Suprapubic skin (tissue), 4 donors: ENCODE data around the gene ACOX3. TPM values are rescaled to one million over a fixed set of nuclear protein-coding genes. Genes with fewer than 3 reads are reported as not detected.
A peak's percentile ranks its signal among the peaks of the same experiment; 100 is the strongest.

Experiments
- DNase-seq, 2 donors: peaks; one replicate each; pipeline ENCODE4 v3.0.0-alpha.2; 2019; ENCODE audit warnings: low spot score in 2 of 2
- H3K27ac ChIP-seq: fragments of 200-600 bp; sonication (generic); one replicate; pipeline ENCODE4 v1.5.1; 2019
- H3K27me3 ChIP-seq: fragments of 200-600 bp; sonication (generic); one replicate; pipeline ENCODE4 v1.5.1; 2019
- H3K36me3 ChIP-seq: fragments of 200-600 bp; sonication (generic); one replicate; pipeline ENCODE4 v1.5.1; 2019
- H3K4me1 ChIP-seq: fragments of 200-600 bp; sonication (generic); one replicate; pipeline ENCODE4 v1.5.1; 2019
- H3K4me3 ChIP-seq: fragments of 200-600 bp; sonication (generic); one replicate; pipeline ENCODE4 v1.5.1; 2019; ENCODE audit warnings: mild to moderate bottlenecking
- H3K9me3 ChIP-seq: fragments of 200-600 bp; sonication (generic); one replicate; pipeline ENCODE4 v1.5.1; 2019
- CTCF ChIP-seq, 2 donors: fragments of 200-600 bp in 1 of 2; fragments of 450-650 bp in 1 of 2; sonication (generic) in 1 of 2; IDR thresholded peaks; one replicate each; pipeline ENCODE4 v1.5.1; 2016 to 2019; ENCODE audit warnings: antibody characterized with exemption in 2 of 2, mild to moderate bottlenecking in 1 of 2, moderate library complexity in 1 of 2
- EP300 ChIP-seq: sonication (generic); formaldehyde crosslinking; IDR thresholded peaks from one replicate; pipeline ENCODE4 v1.6.1; 2017; ENCODE audit warnings: antibody characterized with exemption
- POLR2A ChIP-seq, 2 donors: fragments of 450-650 bp; IDR thresholded peaks; one replicate each; pipeline ENCODE4 v1.6.1; 2017; ENCODE audit warnings: antibody characterized with exemption in 2 of 2, mild to moderate bottlenecking in 2 of 2, moderate library complexity in 2 of 2
- POLR2AphosphoS5 ChIP-seq, 3 donors: sonication (generic); formaldehyde crosslinking; IDR thresholded peaks; one replicate each; pipeline ENCODE4 v1.6.1; 2017; ENCODE audit warnings: antibody characterized with exemption in 3 of 3
- WGBS: methylation state at CpG from one replicate; pipeline ENCODE4 v1.1.5; 2018; 5-methylcytosine and 5-hydroxymethylcytosine counted together
- total RNA-seq, 4 donors: library from RNA; depleted of rRNA; stranded (reverse); fragments of >200 nt; gene quantifications; one replicate each; pipeline ENCODE4 v1.1.0, GENCODE V29; 2016

The ACOX3 gene
- total RNA-seq, 4 donors from 2014 or later = 33.9 to 73.5 (median 54.3) TPM

GRCh38 chr4:8359193-8359592 lies 81.3 kb downstream of the ACOX3 start:
- WGBS = 82% methylated on average over 5 of the region's 5 CpGs
- Histone ChIP-seq H3K36me3 (no peaks in the 10 kb centered on the region), H3K4me1 (no peaks in the 10 kb centered on the region), H3K4me3 (no peak overlapping the region), H3K27me3 (no peaks in the 10 kb centered on the region), H3K27ac (no peak overlapping the region), H3K9me3 (no peaks in the 10 kb centered on the region)
- DNase-seq = no peak
- no peak for TF ChIP-seq POLR2A (IDR thresholded peaks at IDR 0.05)
- TF ChIP-seq CTCF (IDR thresholded peaks at IDR 0.05) = no peak
- no peak for TF ChIP-seq POLR2AphosphoS5 (IDR thresholded peaks at IDR 0.05)
- no peak for TF ChIP-seq EP300

GRCh38 chr4:8356856-8357255 lies 83.7 kb downstream of the ACOX3 start:
- Histone ChIP-seq H3K4me3 (no peak overlapping the region), H3K27me3 (no peaks in the 10 kb centered on the region), H3K4me1 (peaks cover 8% of the 10 kb centered on the region), H3K36me3 (no peaks in the 10 kb centered on the region), H3K27ac (no peak overlapping the region), H3K9me3 (no peaks in the 10 kb centered on the region)
- no peak for TF ChIP-seq POLR2A (IDR thresholded peaks at IDR 0.05)
- TF ChIP-seq EP300 = no peak
- no peak for TF ChIP-seq CTCF (IDR thresholded peaks at IDR 0.05)
- TF ChIP-seq POLR2AphosphoS5 (IDR thresholded peaks at IDR 0.05) = no peak
- DNase-seq = peak in 1 of 2 donors; percentile 54
- 86% methylated on average over 8 of the region's 8 CpGs for WGBS

GRCh38 chr4:8355864-8356565 lies 84.5 kb downstream of the ACOX3 start:
- TF ChIP-seq POLR2AphosphoS5 (IDR thresholded peaks at IDR 0.05) = no peak
- no peak for TF ChIP-seq EP300
- no peak for TF ChIP-seq CTCF (IDR thresholded peaks at IDR 0.05)
- TF ChIP-seq POLR2A (IDR thresholded peaks at IDR 0.05) = no peak
- peak in 1 of 2 donors; percentile 47 for DNase-seq
- H3K27me3 ChIP-seq = no peaks in the 10 kb centered on the region
- 45% methylated on average over 8 of the region's 8 CpGs for WGBS
- no peaks in the 10 kb centered on the region for H3K9me3 ChIP-seq
- no peak overlapping the region for H3K4me3 ChIP-seq
- H3K27ac ChIP-seq = no peak overlapping the region
- H3K4me1 ChIP-seq = peaks cover 13% of the 10 kb centered on the region
- no peaks in the 10 kb centered on the region for H3K36me3 ChIP-seq

- peaks cover 13% of the 10 kb centered on the region for H3K4me1 ChIP-seq
- H3K9me3 ChIP-seq = no peaks in the 10 kb centered on the region
- H3K36me3 ChIP-seq = no peaks in the 10 kb centered on the region
- no peak for DNase-seq
- no peak overlapping the region for H3K27ac ChIP-seq
- TF ChIP-seq POLR2A (IDR thresholded peaks at IDR 0.05) = no peak
- no peak for TF ChIP-seq EP300
- no peak for TF ChIP-seq POLR2AphosphoS5 (IDR thresholded peaks at IDR 0.05)
- whole genome bisulfite sequencing = 79% methylated on average over 6 of the region's 6 CpGs
- H3K27me3 ChIP-seq = no peaks in the 10 kb centered on the region
- H3K4me3 ChIP-seq = no peak overlapping the region
These were observed 85.2 kb downstream of the ACOX3 start for GRCh38 chr4:8355306-8355705.

GRCh38 chr4:8353912-8354453 lies 86.5 kb downstream of the ACOX3 start:
- WGBS = 72% methylated on average over 12 of the region's 12 CpGs
- Histone ChIP-seq H3K27ac (no peak overlapping the region), H3K36me3 (no peaks in the 10 kb centered on the region), H3K4me1 (peaks cover 13% of the 10 kb centered on the region), H3K27me3 (no peaks in the 10 kb centered on the region), H3K9me3 (no peaks in the 10 kb centered on the region), H3K4me3 (no peak overlapping the region)
- DNase-seq = no peak
- TF ChIP-seq CTCF (IDR thresholded peaks at IDR 0.05) (no peak), EP300 (no peak), POLR2AphosphoS5 (IDR thresholded peaks at IDR 0.05) (no peak), POLR2A (IDR thresholded peaks at IDR 0.05) (no peak)
